Stimulated activated CD4-positive, alpha-beta T cell treated with anti-CD3 and anti-CD28 coated beads, Interleukin-12 subunit alpha, Interleukin-12 subunit beta, amount 100 ng/mL, for 24 hours (primary cell): ENCODE measurements around the gene GPX4.
A peak's percentile ranks its signal among the peaks of the same experiment; 100 is the strongest.

ENCODE experiments used
- DNase-seq, 2 experiments: peaks; one replicate each; pipeline ENCODE4 v3.0.0-alpha.2; 2020; ENCODE audit warnings: low read depth in 2 of 2

The GPX4 gene

DNA sequence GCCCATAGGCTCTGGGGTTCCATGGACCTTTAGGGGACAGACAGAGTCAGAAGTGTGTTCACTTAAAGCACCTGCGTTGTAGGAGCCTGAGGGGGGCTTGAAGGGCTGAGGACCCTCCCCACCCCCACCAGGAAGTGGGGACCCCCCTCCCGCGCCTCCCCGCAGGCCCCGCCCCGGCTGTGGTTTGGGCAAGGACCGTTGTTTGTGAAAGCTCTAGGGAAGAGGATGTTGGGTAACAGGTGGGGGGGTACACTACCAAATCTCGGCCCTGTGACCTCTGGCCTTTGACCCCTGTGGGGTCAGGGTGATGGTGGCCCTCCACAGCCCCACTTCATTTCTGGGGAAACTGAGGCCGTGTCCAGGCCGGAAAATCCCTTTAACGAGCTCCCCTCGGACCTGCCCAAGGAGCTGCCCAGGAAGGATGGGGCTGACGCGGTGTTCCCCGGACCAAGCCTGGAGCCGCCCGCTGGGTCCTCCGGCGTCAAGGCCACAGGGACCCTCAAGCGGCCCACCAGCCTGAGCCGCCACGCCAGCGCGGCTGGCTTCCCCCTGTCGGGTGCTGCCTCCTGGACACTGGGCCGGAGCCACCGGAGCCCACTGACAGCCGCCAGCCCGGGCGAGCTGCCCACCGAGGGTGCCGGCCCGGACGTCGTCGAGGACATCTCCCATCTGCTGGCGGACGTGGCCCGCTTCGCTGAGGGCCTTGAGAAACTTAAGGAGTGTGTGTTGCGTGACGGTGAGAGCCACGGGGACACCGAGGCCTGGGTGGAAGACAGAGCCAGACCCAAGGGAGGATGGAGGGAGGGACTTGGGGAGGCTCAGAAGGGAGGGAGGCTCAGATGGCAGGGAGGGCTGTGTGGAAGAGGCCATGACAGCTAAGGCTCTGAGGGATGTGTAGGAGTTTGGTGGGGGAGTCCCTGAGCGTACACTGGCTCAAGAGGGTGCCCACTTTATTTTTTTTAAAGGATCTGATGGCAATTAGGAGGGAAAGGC lies 35.5 kb upstream of the GPX4 start:
- DNase-seq, result no peak

GRCh38 chr19:1069009-1069779 lies 34.6 kb upstream of the GPX4 start:
- no peak for DNase-seq

DNA sequence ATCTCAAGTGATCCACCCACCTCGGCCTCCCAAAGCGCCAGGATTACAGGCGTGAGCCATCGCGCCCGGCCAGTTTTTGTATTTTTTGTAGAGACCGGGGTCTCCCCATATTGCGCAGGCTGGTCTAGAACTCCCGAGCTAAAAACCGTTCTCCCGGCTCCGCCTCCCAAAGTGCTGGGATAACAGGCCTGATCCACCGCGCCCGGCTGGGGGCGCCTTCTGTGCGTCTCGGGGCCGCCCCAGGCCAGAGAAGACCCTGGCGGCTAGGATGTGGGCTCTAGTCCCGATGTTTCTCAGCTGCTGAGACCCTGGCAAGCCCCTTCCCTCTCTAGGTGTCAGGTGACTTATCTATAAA lies 33.2 kb upstream of the GPX4 start:
- DNase-seq, result no peak

DNA sequence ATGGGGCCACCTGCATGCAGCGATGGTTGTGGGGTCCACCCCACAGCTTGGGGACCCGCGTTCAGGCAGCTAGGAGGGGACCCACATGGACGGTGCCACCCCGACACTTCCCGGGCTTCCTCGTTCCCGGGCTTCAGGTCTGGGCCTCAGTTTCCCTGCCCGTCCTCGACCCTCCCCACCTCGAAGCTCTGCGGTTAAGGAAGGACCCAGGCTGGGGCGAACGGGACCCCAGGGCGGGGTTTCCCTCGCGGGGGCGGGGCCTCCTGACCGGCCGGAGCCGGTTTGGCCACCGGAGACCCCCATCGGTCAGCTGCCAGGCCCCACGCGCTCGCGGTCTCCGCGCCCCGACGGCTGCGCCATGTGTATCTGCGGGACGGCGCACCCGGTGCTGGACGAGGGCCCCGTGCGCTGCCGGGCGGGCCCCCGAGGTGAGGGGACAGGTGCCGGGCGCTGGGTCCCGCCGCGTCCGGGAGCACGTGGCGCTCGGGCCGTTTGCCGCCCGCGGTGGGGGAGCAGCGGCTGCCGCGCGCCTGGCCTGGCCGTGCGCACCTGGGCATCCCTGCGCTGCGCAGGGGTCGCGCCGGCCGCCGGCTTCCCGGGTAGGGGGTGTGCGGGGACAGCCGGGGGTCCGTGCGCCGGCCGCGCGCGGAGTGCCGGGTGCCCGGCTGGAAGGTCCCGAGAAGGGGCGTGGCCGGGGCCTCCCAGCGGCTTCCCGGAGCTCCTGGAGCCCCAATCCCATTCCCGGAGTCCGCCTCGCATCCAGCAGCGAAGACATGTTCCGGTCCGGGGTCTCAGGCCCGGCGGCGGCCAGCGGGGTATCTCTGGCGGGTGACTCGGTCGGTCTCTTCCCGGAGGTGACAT lies 32.6 kb upstream of the GPX4 start:
- DNase-seq, result no peak

GRCh38 chr19:1072371-1073015 lies 31.3 kb upstream of the GPX4 start:
- no peak for DNase-seq

GRCh38 chr19:1073063-1073955 lies 30.5 kb upstream of the GPX4 start:
- no peak for DNase-seq

- DNase-seq, result no peak
These were observed 29.8 kb upstream of the GPX4 start for GRCh38 chr19:1073956-1074517.

DNA sequence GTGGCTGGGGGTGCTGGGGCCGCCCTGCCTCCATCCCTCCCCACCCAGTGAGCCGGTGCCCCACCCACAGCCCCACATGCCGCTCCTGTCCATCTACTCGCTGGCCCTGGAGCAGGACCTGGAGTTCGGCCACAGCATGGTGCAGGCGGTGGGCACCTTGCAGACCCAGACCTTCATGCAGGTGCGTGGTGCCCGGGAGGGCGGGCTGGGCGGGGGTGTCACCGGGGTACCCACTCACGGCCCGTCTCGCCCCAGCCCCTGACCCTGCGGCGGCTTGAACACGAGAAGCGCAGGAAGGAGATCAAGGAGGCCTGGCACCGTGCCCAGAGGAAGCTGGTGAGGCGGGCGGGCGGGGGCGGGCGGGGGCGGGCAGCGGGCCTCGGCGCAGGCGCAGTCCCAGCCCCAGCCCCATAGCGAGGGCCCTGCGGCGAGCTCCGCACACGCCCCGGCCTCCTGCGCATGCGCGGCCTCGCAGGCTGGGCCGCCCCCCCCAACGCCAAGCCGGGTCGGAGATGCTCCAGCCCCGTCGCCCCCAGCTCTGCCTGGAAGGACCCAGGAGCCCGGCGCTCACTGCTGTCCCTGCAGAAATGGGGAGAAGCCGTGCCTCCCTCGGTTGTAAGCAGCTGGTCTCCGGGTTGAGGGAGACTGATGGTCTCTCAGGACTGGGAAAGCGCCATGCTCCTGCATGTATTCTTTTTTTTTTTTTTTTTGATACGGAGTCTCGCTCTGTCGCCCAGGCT lies 29.1 kb upstream of the GPX4 start:
- peak; percentile 67 to 79 for DNase-seq

- no peak for DNase-seq
These were observed 27.8 kb upstream of the GPX4 start for GRCh38 chr19:1076046-1076386.

- peak; percentile 81 to 85 for DNase-seq
These were observed 26.8 kb upstream of the GPX4 start for GRCh38 chr19:1076951-1077350.

- DNase-seq, result peak in 1 of 2 experiments; percentile 77
These were observed 24.2 kb upstream of the GPX4 start for GRCh38 chr19:1079566-1080111.

DNA sequence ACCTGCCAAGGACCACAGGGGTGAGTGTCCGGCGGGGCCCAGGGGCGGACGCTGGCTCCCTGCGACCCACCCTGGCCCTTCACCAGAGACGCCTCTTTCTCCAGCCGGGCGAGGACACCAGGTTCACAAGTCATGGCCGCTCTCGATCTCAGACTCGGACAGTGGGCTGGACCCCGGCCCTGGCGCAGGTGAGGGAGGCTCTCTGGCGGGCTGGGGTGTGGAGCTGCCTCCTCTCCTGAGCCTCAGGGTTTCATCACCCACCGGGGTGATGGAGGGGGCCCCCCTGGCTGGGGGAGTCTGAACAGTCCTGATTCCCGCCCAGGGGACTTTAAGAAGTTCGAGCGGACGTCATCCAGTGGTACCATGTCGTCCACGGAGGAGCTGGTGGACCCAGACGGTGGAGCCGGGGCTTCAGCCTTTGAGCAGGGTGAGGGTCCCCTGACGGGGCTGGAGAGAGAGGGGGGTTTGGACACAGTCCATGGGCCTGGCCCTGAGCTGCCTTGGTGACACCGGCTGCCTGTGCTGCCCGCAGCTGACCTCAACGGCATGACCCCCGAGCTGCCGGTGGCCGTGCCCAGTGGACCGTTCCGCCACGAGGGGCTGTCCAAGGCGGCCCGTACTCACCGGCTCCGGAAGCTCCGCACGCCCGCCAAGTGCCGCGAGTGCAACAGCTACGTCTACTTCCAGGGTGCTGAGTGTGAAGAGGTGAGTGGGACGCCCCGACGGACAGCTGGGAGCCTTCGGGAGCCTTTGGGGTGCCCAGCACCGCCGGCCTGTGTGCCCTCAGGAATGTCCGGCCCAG lies 23.2 kb upstream of the GPX4 start:
- DNase-seq, result no peak

DNA sequence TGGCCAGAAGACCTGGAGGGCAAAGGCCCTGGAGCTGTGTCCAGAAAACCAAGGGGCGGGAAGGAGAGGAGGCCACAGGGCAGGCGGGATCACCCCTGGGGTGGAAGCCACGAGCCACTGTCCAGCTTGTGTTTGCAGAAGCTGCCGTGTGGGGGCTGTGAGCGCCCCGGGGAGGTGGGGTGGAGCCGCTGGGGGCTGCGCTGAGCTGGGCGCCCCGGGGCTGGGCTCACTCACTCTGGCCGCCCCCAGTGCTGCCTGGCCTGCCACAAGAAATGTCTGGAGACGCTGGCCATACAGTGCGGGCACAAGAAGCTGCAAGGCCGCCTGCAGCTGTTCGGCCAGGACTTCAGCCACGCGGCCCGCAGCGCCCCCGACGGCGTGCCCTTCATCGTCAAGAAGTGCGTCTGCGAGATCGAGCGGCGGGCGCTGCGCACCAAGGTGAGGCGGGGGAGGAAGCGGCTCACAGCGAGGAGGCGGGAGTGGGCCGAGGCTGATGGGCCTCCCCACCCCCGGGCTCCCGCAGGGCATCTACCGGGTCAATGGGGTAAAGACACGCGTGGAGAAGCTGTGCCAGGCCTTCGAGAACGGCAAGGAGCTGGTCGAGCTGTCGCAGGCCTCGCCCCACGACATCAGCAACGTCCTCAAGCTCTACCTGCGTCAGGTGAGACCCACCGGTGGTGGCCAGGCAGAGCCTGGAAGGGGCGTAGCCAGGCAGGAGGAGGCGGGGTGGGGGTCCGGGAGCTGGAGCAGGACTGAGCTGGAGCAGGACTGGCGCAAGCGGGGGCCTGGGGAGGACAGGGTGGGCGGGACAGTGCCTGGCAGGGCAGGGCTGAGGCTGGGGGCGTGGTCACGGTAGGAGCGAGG lies 22.3 kb upstream of the GPX4 start:
- no peak for DNase-seq

- DNase-seq, result peak in 1 of 2 experiments; percentile 75
These were observed 21.4 kb upstream of the GPX4 start for GRCh38 chr19:1082165-1082927.

- DNase-seq, result no peak
These were observed 20.6 kb upstream of the GPX4 start for GRCh38 chr19:1082928-1083816.
